Measurements from ENCODE around the gene FSTL4. TPM values are rescaled to one million over a fixed set of nuclear protein-coding genes. Genes with fewer than 3 reads are reported as not detected.

Gene FSTL4
- total and polyA plus RNA-seq, 2 of the 4 experiments (the other 2 are of a cell fraction) = 0.18 TPM; not detected in 1

- Histone ChIP-seq H2AK9ac (replicated peaks; ENCODE audit: low read depth, low read length, poor library complexity) (no peak overlapping the region), H3K9me1 (ENCODE audit: insufficient read depth, low read length) (no peaks in the 10 kb centered on the region), H3K4me2 (ENCODE audit: low read depth, low read length) (no peak overlapping the region), H3K4me1 (ENCODE audit: control insufficient read depth, insufficient read depth, low read length) (no peaks in the 10 kb centered on the region), H3K56ac (ENCODE audit: extremely low read depth, insufficient read depth, low read length) (no peak overlapping the region), H4K5ac (ENCODE audit: low read depth, low read length) (no peak overlapping the region), H3K9ac (ENCODE audit: low read depth, low read length) (no peak overlapping the region), H3K27ac (ENCODE audit: insufficient read depth, low read length) (no peak overlapping the region), H3K27me3 (ENCODE audit: control insufficient read depth, insufficient read depth, low read length) (no peaks in the 10 kb centered on the region; the same call in none of the 2 replicates), H3K23ac (ENCODE audit: low read depth, low read length) (no peak overlapping the region), H3K4me3 (ENCODE audit: insufficient read depth, low read depth, low read length) (no peak overlapping the region), H3K79me1 (ENCODE audit: low read depth in 1 of 2, low read length in 2 of 2) (no peaks in the 10 kb centered on the region), H4K91ac (ENCODE audit: insufficient read depth, low read depth, low read length) (no peak overlapping the region), H3K9me3 (ENCODE audit: control insufficient read depth, insufficient read depth, low read length) (no peaks in the 10 kb centered on the region), H2BK5ac (ENCODE audit: low read depth, low read length, poor library complexity, severe bottlenecking) (no peak overlapping the region), H4K8ac (ENCODE audit: low read depth in 2 of 2, low read length in 2 of 2) (no peak overlapping the region), H3K18ac (ENCODE audit: low read depth, low read length) (no peak overlapping the region), H2BK120ac (ENCODE audit: low read depth, low read length) (no peak overlapping the region), H2AFZ (replicated peaks; ENCODE audit: low read length, poor library complexity) (no peak overlapping the region), H4K20me1 (ENCODE audit: insufficient read depth, low read length) (no peaks in the 10 kb centered on the region), H3K36me3 (ENCODE audit: control insufficient read depth, insufficient read depth, low read length) (no peaks in the 10 kb centered on the region), H2BK15ac (ENCODE audit: low read depth, low read length) (no peak overlapping the region), H3K14ac (replicated peaks; ENCODE audit: low read depth, low read length) (no peak overlapping the region), H2AK5ac (ENCODE audit: low read depth, low read length) (no peak overlapping the region), H3K4ac (ENCODE audit: low read depth, low read length) (no peak overlapping the region), H2BK20ac (ENCODE audit: low read depth, low read length) (no peak overlapping the region)
- intact Hi-C loops (cut with micrococcal nuclease) = no loop called here
- dilution Hi-C loops (cut with HindIII; ENCODE audit: low sequenced_read_pairs, unreplicated experiment) = no loop called here
- no peak for TF ChIP-seq RCOR1 (IDR thresholded peaks at IDR 0.05; ENCODE audit: insufficient replicate concordance, low read length)
- TF ChIP-seq MXI1 (IDR thresholded peaks at IDR 0.05; ENCODE audit: borderline replicate concordance, low read depth, low read length) = no peak
- no peak for TF ChIP-seq MAZ (IDR thresholded peaks at IDR 0.05; ENCODE audit: borderline replicate concordance, low read depth, low read length)
- TF ChIP-seq USF2 (IDR thresholded peaks at IDR 0.05; ENCODE audit: low read depth, low read length) = no peak
- TF ChIP-seq ELK1 (IDR thresholded peaks at IDR 0.05; ENCODE audit: borderline replicate concordance, low read depth, low read length) = no peak
- no peak for TF ChIP-seq CHD1 (IDR thresholded peaks at IDR 0.05; ENCODE audit: low read depth, low read length)
- TF ChIP-seq SMC3 (IDR thresholded peaks at IDR 0.05; ENCODE audit: low read depth, low read length) = no peak
- TF ChIP-seq NFE2L2 (IDR thresholded peaks at IDR 0.05; ENCODE audit: low read depth, low read length) = no peak
- TF ChIP-seq CEBPB (IDR thresholded peaks at IDR 0.05; ENCODE audit: low read depth, low read length) = no peak
- no peak for TF ChIP-seq MAFK (IDR thresholded peaks at IDR 0.05; ENCODE audit: low read depth, low read length)
- TF ChIP-seq RAD21 (IDR thresholded peaks at IDR 0.05; ENCODE audit: low read length) = no peak
- TF ChIP-seq RFX5 (IDR thresholded peaks at IDR 0.05; ENCODE audit: low read depth, low read length) = no peak
- TF ChIP-seq BHLHE40 (IDR thresholded peaks at IDR 0.05; ENCODE audit: low read depth, low read length) = no peak
- TF ChIP-seq FOS (IDR thresholded peaks at IDR 0.05; ENCODE audit: low read depth, low read length) = no peak
- TF ChIP-seq CTCF (conservative IDR thresholded peaks at IDR 0.05; ENCODE audit: low read depth, low read length) = no peak
- TF ChIP-seq POLR2A (IDR thresholded peaks at IDR 0.05; ENCODE audit: low read depth, low read length) = no peak
- ChIA-PET POLR2A (ENCODE audit: unreplicated experiment) (no interaction called here), CTCF (interaction anchor here (0.6 kb wide), 1 partner anchor 58 kb away, joined by 5 read pairs; no protein-coding TSS in a partner anchor)
- no peak for ATAC-seq (ENCODE audit: low read depth)
- BruUV-seq (replicated peaks) = no TSS peak
- no peak for DNase-seq
- WGBS, 2 experiments (ENCODE audit: extremely low coverage in 2 of 2, insufficient read length in 1 of 2) = no CpG with 5 or more reads among the region's 1 CpG
- in situ Hi-C loops (cut with MboI; ENCODE audit: low sequenced_read_pairs) = no loop called here
These were observed 166.6 kb downstream of the FSTL4 start for GRCh38 chr5:133445744-133446143.

Measured in IMR-90 (cell line).